Natural killer cell (primary cell): Measurements from ENCODE around the gene DLGAP5. TPM values are rescaled to one million over a fixed set of nuclear protein-coding genes. Genes with fewer than 3 reads are reported as not detected.

Experiments used
- ATAC-seq, 3 donors: fragments of 150-1000 bp in 2 of 3; fragments of 200-7000 bp in 1 of 3; cut with Tn5 transposase; 1 replicate in 1 of 3; 2 replicates in 2 of 3; pipeline ENCODE4 v1.10.0; 2021; ENCODE audit warnings: mild to moderate bottlenecking in 2 of 3, moderate library complexity in 2 of 3
- DNase-seq, 2 donors: peaks; one replicate each; pipeline versions ENCODE4 v3.0.0 to v3.0.0-alpha.2; 2013 to 2021; ENCODE audit warnings: mixed read lengths in 1 of 2
- H3K27ac ChIP-seq: one replicate; pipeline ENCODE4 v1.5.1; 2013; ENCODE audit warnings: mild to moderate bottlenecking, low read length
- H3K27me3 ChIP-seq: one replicate; pipeline ENCODE4 v1.6.1; 2013; ENCODE audit warnings: low read length; ENCODE audit not compliant: control insufficient read depth, insufficient read depth
- H3K36me3 ChIP-seq: one replicate; pipeline ENCODE4 v1.6.1; 2013; ENCODE audit warnings: low read length; ENCODE audit not compliant: control insufficient read depth, insufficient read depth
- H3K4me1 ChIP-seq: one replicate; pipeline ENCODE4 v1.6.1; 2013; ENCODE audit warnings: low read length; ENCODE audit not compliant: control insufficient read depth, insufficient read depth
- H3K4me3 ChIP-seq: one replicate; pipeline ENCODE4 v1.5.1; 2013; ENCODE audit warnings: low read length
- H3K9me3 ChIP-seq: one replicate; pipeline ENCODE4 v1.6.1; 2013; ENCODE audit warnings: low read length; ENCODE audit not compliant: control insufficient read depth, insufficient read depth
- H3K27ac Mint-ChIP-seq, 2 donors: one replicate each; pipeline ENCODE4 v1.8.0; 2022; ENCODE audit warnings: mild to moderate bottlenecking in 2 of 2, mixed read lengths in 2 of 2, moderate library complexity in 1 of 2
- H3K27me3 Mint-ChIP-seq, 2 donors: one replicate each; pipeline ENCODE4 v1.8.0; 2022; ENCODE audit warnings: low read depth in 2 of 2, mixed read lengths in 2 of 2
- H3K36me3 Mint-ChIP-seq: one replicate; pipeline ENCODE4 v1.8.0; 2022; ENCODE audit warnings: mixed read lengths
- H3K4me1 Mint-ChIP-seq, 2 donors: one replicate each; pipeline ENCODE4 v1.8.0; 2022; ENCODE audit warnings: mixed read lengths in 2 of 2
- H3K4me3 Mint-ChIP-seq: one replicate; pipeline ENCODE4 v1.8.0; 2022; ENCODE audit warnings: mild to moderate bottlenecking, moderate library complexity, mixed read lengths
- H3K9me3 Mint-ChIP-seq, 2 donors: one replicate each; pipeline ENCODE4 v1.8.0; 2022; ENCODE audit warnings: mixed read lengths in 2 of 2
- CTCF ChIP-seq: fragments of 200-600 bp; IDR thresholded peaks from one replicate; pipeline ENCODE4 v1.8.0; 2022; ENCODE audit warnings: antibody characterized with exemption
- WGBS: methylation state at CpG from one replicate; pipeline ENCODE4 v1.1.7; 2013; ENCODE audit warnings: missing lambda C conversion rate; ENCODE audit not compliant: insufficient coverage; 5-methylcytosine and 5-hydroxymethylcytosine counted together
- intact Hi-C: fragments of 100-400 bp; cut with micrococcal nuclease; formaldehyde crosslinking; loops from one replicate; pipeline ENCODE4 v1.14.2; 2022
- total RNA-seq, 4 donors: library from RNA; stranded (reverse); fragments of 120-200 nt in 1 of 4; gene quantifications; one replicate each; pipeline versions ENCODE4 v1.2.3 to v1.2.4, GENCODE V29; 2013 to 2022

Gene DLGAP5
- total RNA-seq, 3 donors from 2014 or later (not counting 1 experiment from before 2014, with no cell fraction given): 0.15 to 1.9 (median 0.54) TPM

- WGBS: 100% methylated on average over 6 of the region's 8 CpGs
- Mint-ChIP-seq H3K9me3 (no peaks in the 10 kb centered on the region), H3K36me3 (no peaks in the 10 kb centered on the region), H3K4me1 (peaks cover 39 to 64% of the 10 kb centered on the region in 2 donors), H3K4me3 (peak overlapping the region; percentile 75), H3K27me3 (no peaks in the 10 kb centered on the region), H3K27ac (peak overlapping the region; percentile 58 to 82)
- no peak overlapping the region for H3K4me3 ChIP-seq
- peak overlapping the region; percentile 1 for H3K27ac ChIP-seq
- intact Hi-C loops: loop anchor here (5.0 kb wide), 1 partner anchor 33 kb away; no protein-coding TSS in a partner anchor
- H3K27me3 ChIP-seq: no peaks in the 10 kb centered on the region
- H3K9me3 ChIP-seq: no peaks in the 10 kb centered on the region
- no peak for DNase-seq
- H3K4me1 ChIP-seq: peaks cover 36% of the 10 kb centered on the region
- ATAC-seq: no peak
- H3K36me3 ChIP-seq: no peaks in the 10 kb centered on the region
- no peak for TF ChIP-seq CTCF
Observed at GRCh38 chr14:55124774-55125386, 66.5 kb downstream of the DLGAP5 start.

- H3K4me3 ChIP-seq: no peak overlapping the region
- WGBS: 97% methylated on average over 9 of the region's 9 CpGs
- Mint-ChIP-seq H3K4me1 (peaks cover 39 to 63% of the 10 kb centered on the region in 2 donors), H3K9me3 (no peaks in the 10 kb centered on the region), H3K4me3 (no peak overlapping the region), H3K36me3 (no peaks in the 10 kb centered on the region), H3K27ac (no peak overlapping the region), H3K27me3 (no peaks in the 10 kb centered on the region)
- no peaks in the 10 kb centered on the region for H3K27me3 ChIP-seq
- no peak for ATAC-seq
- no peak for DNase-seq
- TF ChIP-seq CTCF: no peak
- no peak overlapping the region for H3K27ac ChIP-seq
- H3K36me3 ChIP-seq: no peaks in the 10 kb centered on the region
- no peaks in the 10 kb centered on the region for H3K9me3 ChIP-seq
- intact Hi-C loops: no loop called here
- peaks cover 32% of the 10 kb centered on the region for H3K4me1 ChIP-seq
Observed at GRCh38 chr14:55123852-55124639, 67.3 kb downstream of the DLGAP5 start.

- Histone ChIP-seq H3K27ac (no peak overlapping the region), H3K4me3 (no peak overlapping the region), H3K27me3 (no peaks in the 10 kb centered on the region), H3K36me3 (no peaks in the 10 kb centered on the region), H3K4me1 (peaks cover 34% of the 10 kb centered on the region), H3K9me3 (no peaks in the 10 kb centered on the region)
- no peaks in the 10 kb centered on the region for H3K27me3 Mint-ChIP-seq
- intact Hi-C loops: no loop called here
- H3K9me3 Mint-ChIP-seq: no peaks in the 10 kb centered on the region
- no peak for ATAC-seq
- 87% methylated on average over 8 of the region's 8 CpGs for WGBS
- DNase-seq: no peak
- H3K27ac Mint-ChIP-seq: no peak overlapping the region
- H3K36me3 Mint-ChIP-seq: no peaks in the 10 kb centered on the region
- H3K4me1 Mint-ChIP-seq: peaks cover 39 to 60% of the 10 kb centered on the region in 2 donors
- TF ChIP-seq CTCF: no peak
- H3K4me3 Mint-ChIP-seq: no peak overlapping the region
Observed at GRCh38 chr14:55123101-55123500, 68.3 kb downstream of the DLGAP5 start.
